K562 (cell line): ENCODE data around the gene MATN4. TPM values are rescaled to one million over a fixed set of nuclear protein-coding genes. Genes with fewer than 3 reads are reported as not detected.

Experiments
- ATAC-seq: fragments of 200-7000 bp; cut with Tn5 transposase; 3 replicates; pipeline ENCODE4 v1.9.1; 2020; ENCODE audit warnings: moderate library complexity
- BruUV-seq: library from RNA; stranded (reverse); fragments of 400-500 nt; replicated peaks from 2 replicates; lab custom pipeline; 2021; lab: Mats Ljungman, UMichigan
- CTCF ChIA-PET: fragments of 300-600 bp; formaldehyde crosslinking; extraction: SDS; loops from one replicate; lab custom pipeline; 2021; ENCODE audit warnings: low intra/inter-chr PET ratio; lab: Yijun Ruan, JAX
- POLR2A ChIA-PET: fragments of 300-600, 350-650 bp; sonication (Branson Sonifier 250); formaldehyde crosslinking; extraction: SDS; loops from one replicate; lab custom pipeline; 2021; ENCODE audit warnings: antibody characterized with exemption, inconsistent platforms; lab: Yijun Ruan, JAX
- DNase-seq, 4 experiments: peaks; one replicate each; pipeline versions ENCODE4 v3.0.0 to v3.0.0-alpha.2; 2011 to 2018; ENCODE audit warnings: low spot score in 3 of 4, mixed read lengths in 3 of 4; ENCODE audit errors: extremely low read depth in 1 of 4
- FAIRE-seq: peaks from 2 replicates; lab custom pipeline; 2011; peaks lifted over from hg19 to GRCh38; lab: Jason Lieb, UNC
- H2AFZ ChIP-seq: 2 replicates; pipeline ENCODE4 v1.6.0; 2011; ENCODE audit warnings: low read depth, low read length, control low read depth, inconsistent platforms
- H3K27ac ChIP-seq: fragments of 200-600 bp; 3 replicates; pipeline ENCODE4 v1.8.0; 2011; ENCODE audit warnings: low read depth, mild to moderate bottlenecking, control low read depth, inconsistent platforms, low read length, moderate library complexity, mixed read lengths; ENCODE audit errors: extremely low read depth
- H3K27me3 ChIP-seq, 2 experiments: fragments of 300-600 bp in 1 of 2; 2 replicates in 1 of 2; 3 replicates in 1 of 2; pipeline versions ENCODE4 v1.6.0 to v1.8.0; 2011; ENCODE audit warnings: inconsistent platforms in 2 of 2, low read length in 2 of 2, mild to moderate bottlenecking in 1 of 2, mixed read lengths in 1 of 2, moderate library complexity in 1 of 2; ENCODE audit not compliant: control insufficient read depth in 2 of 2, insufficient read depth in 2 of 2
- H3K36me3 ChIP-seq: fragments of 300-600 bp; 3 replicates; pipeline ENCODE4 v1.8.0; 2011; ENCODE audit warnings: mild to moderate bottlenecking, low read length, inconsistent platforms; ENCODE audit not compliant: control insufficient read depth, insufficient read depth
- H3K4me1 ChIP-seq, 2 experiments: fragments of 200-600 bp in 1 of 2; replicated peaks in 1 of 2; 2 replicates in 1 of 2; 3 replicates in 1 of 2; pipeline versions ENCODE4 v1.5.1 to v1.8.0; 2011; ENCODE audit warnings: inconsistent platforms in 2 of 2, low read length in 2 of 2, mild to moderate bottlenecking in 1 of 2, mixed read lengths in 1 of 2, moderate library complexity in 1 of 2; ENCODE audit not compliant: control insufficient read depth in 2 of 2, insufficient read depth in 2 of 2
- H3K4me2 ChIP-seq: 2 replicates; pipeline ENCODE4 v1.6.1; 2011; ENCODE audit warnings: low read length, control low read depth, inconsistent platforms, mixed read lengths; ENCODE audit not compliant: insufficient read depth
- H3K4me3 ChIP-seq: fragments of 200-600 bp; sonication (generic), shearing (Covaris generic); 2 replicates; pipeline ENCODE4 v1.5.1; 2016; ENCODE audit warnings: control low read depth, inconsistent platforms
- H3K79me2 ChIP-seq: fragments of 200-600 bp; 3 replicates; pipeline ENCODE4 v1.8.0; 2011; ENCODE audit warnings: low read length, inconsistent platforms; ENCODE audit not compliant: control insufficient read depth, insufficient read depth
- H3K9ac ChIP-seq, 2 experiments: 2 replicates each; pipeline versions ENCODE4 v1.6.0 to v1.6.1; 2011; ENCODE audit warnings: low read depth in 2 of 2, low read length in 2 of 2, control low read depth in 1 of 2, inconsistent platforms in 1 of 2, mild to moderate bottlenecking in 1 of 2, mixed read lengths in 1 of 2; ENCODE audit not compliant: insufficient read depth in 1 of 2
- H3K9me1 ChIP-seq: one replicate; pipeline ENCODE4 v1.6.0; 2011; ENCODE audit warnings: inconsistent platforms, mild to moderate bottlenecking, low read length, moderate library complexity; ENCODE audit not compliant: control insufficient read depth, insufficient read depth
- H3K9me3 ChIP-seq: replicated peaks from 2 replicates; pipeline ENCODE4 v1.5.1; 2011; ENCODE audit warnings: low read depth, low read length, inconsistent platforms; ENCODE audit not compliant: control insufficient read depth, insufficient read depth
- H4K20me1 ChIP-seq: replicated peaks from 2 replicates; pipeline ENCODE4 v1.6.1; 2011; ENCODE audit warnings: low read length, inconsistent platforms, mixed read lengths; ENCODE audit not compliant: control insufficient read depth, insufficient read depth
- BCOR ChIP-seq: fragments of 450-650 bp; IDR thresholded peaks from 2 replicates; pipeline ENCODE4 v1.6.1; 2016
- CHCHD3 ChIP-seq: fragments of 250-450 bp; sonication (Bioruptor Pico); IDR thresholded peaks from 2 replicates; pipeline ENCODE4 v2.1.2; 2022; ENCODE audit warnings: mild to moderate bottlenecking
- CTCF ChIP-seq, 3 experiments: IDR thresholded peaks in 2 of 3; conservative IDR thresholded peaks in 1 of 3; 2 replicates each; pipeline ENCODE4 v1.5.1; 2011 to 2012; ENCODE audit warnings: low read length in 3 of 3, mild to moderate bottlenecking in 3 of 3, control low read depth in 2 of 3, improper control_type of control experiment in 1 of 3, inconsistent platforms in 1 of 3, low read depth in 1 of 3, mixed read lengths in 1 of 3, moderate library complexity in 1 of 3; ENCODE audit not compliant: insufficient read depth in 2 of 3
- DDX20 ChIP-seq: fragments of 450-650 bp; IDR thresholded peaks from 2 replicates; pipeline ENCODE4 v1.6.1; 2016; ENCODE audit warnings: missing genetic modification characterization, low read depth, mild to moderate bottlenecking, missing compliant biosample characterization, moderate library complexity
- HNRNPUL1 ChIP-seq: fragments of 200-400 bp; formaldehyde crosslinking; IDR thresholded peaks from 2 replicates; pipeline ENCODE4 v1.6.1; 2017; ENCODE audit warnings: low read length
- NR2C1 ChIP-seq, 2 experiments: fragments of 450-650 bp; IDR thresholded peaks; 2 replicates each; pipeline ENCODE4 v1.6.1; 2017; ENCODE audit warnings: mild to moderate bottlenecking in 2 of 2, antibody characterized with exemption in 1 of 2, inconsistent platforms in 1 of 2, missing compliant biosample characterization in 1 of 2, missing genetic modification characterization in 1 of 2
- RAD21 ChIP-seq, 2 experiments: fragments of 250-450 bp in 1 of 2; fragments of 450-650 bp in 1 of 2; sonication (Bioruptor Pico) in 1 of 2; formaldehyde crosslinking in 1 of 2; IDR thresholded peaks in 1 of 2; conservative IDR thresholded peaks in 1 of 2; 2 replicates each; pipeline versions ENCODE4 v1.4.0 to v1.8.0; 2020 to 2022; ENCODE audit warnings: mild to moderate bottlenecking in 2 of 2, moderate library complexity in 1 of 2
- SMC3 ChIP-seq: conservative IDR thresholded peaks from 2 replicates; pipeline ENCODE4 v1.6.1; 2011; ENCODE audit warnings: low read depth, low read length, improper control_type of control experiment; ENCODE audit not compliant: insufficient read depth
- STAG1 ChIP-seq: sonication (generic); formaldehyde crosslinking; IDR thresholded peaks from 2 replicates; pipeline ENCODE4 v1.5.0; 2020; ENCODE audit warnings: missing genetic modification reagents, borderline replicate concordance
- TFAP4 ChIP-seq: sonication (generic); formaldehyde crosslinking; IDR thresholded peaks from 2 replicates; pipeline ENCODE4 v1.8.0; 2022; ENCODE audit warnings: missing genetic modification reagents, mild to moderate bottlenecking, moderate library complexity, borderline replicate concordance
- TGIF2 ChIP-seq: sonication (generic); formaldehyde crosslinking; IDR thresholded peaks from 2 replicates; pipeline ENCODE4 v1.8.1; 2022; ENCODE audit warnings: mild to moderate bottlenecking, missing genetic modification reagents, moderate library complexity
- XRCC5 ChIP-seq: fragments of 200-400 bp; formaldehyde crosslinking; IDR thresholded peaks from 2 replicates; pipeline ENCODE4 v1.6.1; 2017; ENCODE audit warnings: low read depth, mild to moderate bottlenecking, low read length
- ZNF766 ChIP-seq: fragments of 200-800 bp; sonication (Bioruptor generic); conservative IDR thresholded peaks from 2 replicates; pipeline ENCODE4 v1.6.1; 2016; ENCODE audit warnings: missing genetic modification characterization, missing compliant biosample characterization
- WGBS: fragments of 100-300 bp; shearing (Covaris generic); methylation state at CpG from one replicate; pipeline ENCODE4 v1.1.6; 2016; ENCODE audit warnings: low coverage, mixed read lengths; ENCODE audit not compliant: insufficient coverage; ENCODE audit errors: missing lambda C conversion rate; 5-methylcytosine and 5-hydroxymethylcytosine counted together
- in situ Hi-C: fragments of 300-500 bp; cut with MboI; formaldehyde crosslinking; loops from 4 replicates; pipeline ENCODE4 v1.15.0; 2018; ENCODE audit warnings: inconsistent platforms, mixed read lengths
- intact Hi-C: fragments of 100-400 bp; cut with micrococcal nuclease; formaldehyde crosslinking; loops from 2 replicates; pipeline ENCODE4 v1.14.2; 2022
- polyA plus RNA-seq, 8 experiments: library from polyadenylated mRNA; depleted of rRNA in 4 of 8; stranded (reverse) in 5 of 8; unstranded in 3 of 8; fragments of >200 nt; fragmentation: Nextera tagmentation in 2 of 8; fragmentation: Illumina TruSeq in 1 of 8; extraction: Ambion mirVana in 2 of 8; extraction: Trizol in 1 of 8; gene quantifications; 2 replicates each; pipeline versions ENCODE4 v1.2.1 to v1.2.3, GENCODE V29; 2011 to 2014; ENCODE audit warnings: inconsistent platforms in 1 of 8, missing spikeins in 1 of 8
- total RNA-seq, 7 experiments: library from RNA; depleted of rRNA in 6 of 7; stranded (reverse); fragments of >200 nt in 6 of 7; fragmentation: Illumina TruSeq in 2 of 7; extraction: Trizol in 2 of 7; gene quantifications; 2 replicates each; pipeline versions ENCODE4 v1.2.1 to v1.2.3, GENCODE V29; 2011 to 2021; ENCODE audit warnings: low replicate concordance in 1 of 7

Gene MATN4
- total and polyA plus RNA-seq, 9 of the 15 experiments (the other 6 are each of a cell fraction or from before 2014, with no cell fraction given): 0.09 TPM; not detected in 8

- CTCF ChIA-PET: interaction anchor here (0.9 to 2.4 kb wide), 4 partner anchors 152 to 491 kb away, joined by 3 to 7 read pairs (median 5); no protein-coding TSS in a partner anchor
- no TSS peak for BruUV-seq
- TF ChIP-seq TFAP4 (CRISPR knock-in tag) (0 out of 2 replicates have a peak, but pooled peaks have one; percentile 20), TGIF2 (CRISPR knock-in tag) (no peak), STAG1 (CRISPR knock-in tag) (peak; percentile 49; the same call in 1 of the 2 replicates), HNRNPUL1 (no peak), SMC3 (peak; percentile 54), BCOR (peak; percentile 63; the same call in 1 of the 2 replicates), DDX20 (tag) (no peak), XRCC5 (peak; percentile 53; the same call in 1 of the 2 replicates), CTCF (IDR thresholded peaks at IDR 0.05 in 2 of 3, conservative IDR thresholded peaks at IDR 0.05 in 1 of 3; ENCODE audit: insufficient read depth in 2 of 3, low read depth in 1 of 3, low read length in 3 of 3) (peak; percentile 90 to 93 (median 92)), RAD21 (CRISPR knock-in tag; conservative IDR thresholded peaks at IDR 0.05 in 1 of 2, IDR thresholded peaks at IDR 0.05 in 1 of 2) (peak; percentile 66 to 80), CHCHD3 (CRISPR knock-in tag) (no peak), ZNF766 (0 out of 2 replicates have a peak, but pooled peaks have one; percentile 52), NR2C1 (IDR thresholded peaks at IDR 0.05) (no peak), NR2C1 (tag; IDR thresholded peaks at IDR 0.05) (0 out of 2 replicates have a peak, but pooled peaks have one; percentile 23)
Measured at GRCh38 chr20:45290677-45291355, 17.3 kb downstream of the MATN4 start.

More at GRCh38 chr20:45290677-45291355, 17.3 kb downstream of the MATN4 start:
- Histone ChIP-seq H3K4me2 (no peak overlapping the region), H3K9me1 (no peaks in the 10 kb centered on the region), H3K9me3 (peaks cover 3% of the 10 kb centered on the region; the same call in 1 of the 2 replicates), H2AFZ (no peak overlapping the region), H3K4me3 (no peak overlapping the region), H4K20me1 (peaks cover 5% of the 10 kb centered on the region; the same call in 1 of the 2 replicates), H3K9ac (no peak overlapping the region), H3K36me3 (no peaks in the 10 kb centered on the region), H3K27ac (no peak overlapping the region), H3K4me1 (peaks cover 10 to 12% of the 10 kb centered on the region in 2 experiments; a peak in 4 of 5 replicates), H3K27me3 (peaks cover 12 to 62% of the 10 kb centered on the region in 2 experiments; a peak in 4 of 5 replicates), H3K79me2 (no peaks in the 10 kb centered on the region)
- POLR2A ChIA-PET: interaction anchor here (0.6 to 0.9 kb wide), 2 partner anchors 19 to 247 kb away, joined by 3 read pairs; no protein-coding TSS in a partner anchor
- in situ Hi-C loops (no loop called here), intact Hi-C loops (loop anchor here (2.0 to 5.0 kb wide), 2 partner anchors 54 to 152 kb away; no protein-coding TSS in a partner anchor)
- FAIRE-seq: peak; percentile 74
- DNase-seq: peak; percentile 71 to 79 (median 72)
- peak; percentile 82 for ATAC-seq
- WGBS: 13% methylated on average over 7 of the region's 8 CpGs
